Measurements from ENCODE around the gene SPACA5.
A peak's percentile ranks its signal among the peaks of the same experiment; 100 is the strongest.
"Not testable (repeated sequence)": the region's sequence is repeated elsewhere in the genome, so short reads cannot be mapped to it uniquely, and the experiment has no call there.

Gene SPACA5

DNA sequence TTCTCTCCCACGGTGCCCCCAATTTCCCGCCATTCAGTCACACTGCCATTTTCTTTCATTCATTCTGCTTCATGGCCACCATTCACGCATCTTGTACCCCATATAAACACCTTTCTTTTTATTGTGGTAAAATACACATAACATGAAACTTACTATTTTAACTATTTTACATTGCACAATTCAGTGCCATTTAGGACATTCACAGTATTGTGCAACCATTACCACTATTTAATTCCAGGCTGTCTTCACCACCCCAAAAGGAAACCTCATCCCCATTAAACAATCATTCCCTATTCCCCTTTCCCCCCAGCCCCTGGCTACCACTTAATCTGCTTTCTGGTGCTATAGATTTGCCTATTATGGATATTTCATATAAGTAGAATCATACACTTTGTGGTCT lies 15.9 kb downstream of the SPACA5 start:
- peaks cover 17% of the 10 kb centered on the region for H3K4me1 ChIP-seq (ENCODE audit: control insufficient read depth, low read length)
- no peaks in the 10 kb centered on the region for H3K27me3 ChIP-seq (ENCODE audit: control insufficient read depth, low read length)
- H4K20me1 ChIP-seq (ENCODE audit: control insufficient read depth, insufficient read depth, low read depth, low read length) = no peaks in the 10 kb centered on the region
- no peaks in the 10 kb centered on the region for H3K79me2 ChIP-seq (ENCODE audit: control insufficient read depth, low read length)
- H3K9me3 ChIP-seq (ENCODE audit: control insufficient read depth, insufficient read depth, low read length) = no peaks in the 10 kb centered on the region
- no peaks in the 10 kb centered on the region for H3F3A ChIP-seq (ENCODE audit: control insufficient read depth, insufficient read depth)
- TF ChIP-seq EZH2phosphoT487 (IDR thresholded peaks at IDR 0.05; ENCODE audit: borderline replicate concordance, low read length) = no peak
- TF ChIP-seq, protein P1, sequence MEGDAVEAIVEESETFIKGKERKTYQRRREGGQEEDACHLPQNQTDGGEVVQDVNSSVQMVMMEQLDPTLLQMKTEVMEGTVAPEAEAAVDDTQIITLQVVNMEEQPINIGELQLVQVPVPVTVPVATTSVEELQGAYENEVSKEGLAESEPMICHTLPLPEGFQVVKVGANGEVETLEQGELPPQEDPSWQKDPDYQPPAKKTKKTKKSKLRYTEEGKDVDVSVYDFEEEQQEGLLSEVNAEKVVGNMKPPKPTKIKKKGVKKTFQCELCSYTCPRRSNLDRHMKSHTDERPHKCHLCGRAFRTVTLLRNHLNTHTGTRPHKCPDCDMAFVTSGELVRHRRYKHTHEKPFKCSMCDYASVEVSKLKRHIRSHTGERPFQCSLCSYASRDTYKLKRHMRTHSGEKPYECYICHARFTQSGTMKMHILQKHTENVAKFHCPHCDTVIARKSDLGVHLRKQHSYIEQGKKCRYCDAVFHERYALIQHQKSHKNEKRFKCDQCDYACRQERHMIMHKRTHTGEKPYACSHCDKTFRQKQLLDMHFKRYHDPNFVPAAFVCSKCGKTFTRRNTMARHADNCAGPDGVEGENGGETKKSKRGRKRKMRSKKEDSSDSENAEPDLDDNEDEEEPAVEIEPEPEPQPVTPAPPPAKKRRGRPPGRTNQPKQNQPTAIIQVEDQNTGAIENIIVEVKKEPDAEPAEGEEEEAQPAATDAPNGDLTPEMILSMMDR (IDR thresholded peaks at IDR 0.05; ENCODE audit: low read depth, low read length, poor library complexity, severe bottlenecking) = no peak
- H3K4me2 ChIP-seq (ENCODE audit: low read length) = no peak overlapping the region
- no peaks in the 10 kb centered on the region for H3K36me3 ChIP-seq (ENCODE audit: control insufficient read depth, low read length)
- H3K27ac ChIP-seq (ENCODE audit: low read depth, low read length) = no peak overlapping the region
- H3K4me3 ChIP-seq (ENCODE audit: low read length) = no peak overlapping the region
- H3K9me2 ChIP-seq (replicated peaks; ENCODE audit: control insufficient read depth, low read length) = no peaks in the 10 kb centered on the region

DNA sequence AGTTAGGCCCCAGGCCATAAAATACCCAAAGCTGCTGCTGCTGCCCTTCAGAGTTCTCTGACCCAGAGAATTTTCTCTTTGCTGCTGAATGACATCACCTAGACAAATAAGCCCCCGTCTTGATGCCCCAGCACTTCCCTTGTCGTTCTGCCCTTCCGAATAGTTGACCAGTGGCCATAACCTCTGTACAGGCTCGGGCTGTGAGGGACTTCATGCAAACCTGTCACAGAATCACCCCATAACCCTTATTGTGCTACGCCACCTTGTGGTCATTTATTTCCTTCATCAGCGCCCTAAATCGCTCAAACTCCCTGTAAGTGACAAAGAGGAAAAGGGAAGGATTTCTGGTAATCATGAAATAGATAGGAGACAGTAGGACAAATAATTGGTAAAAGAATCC lies 18.8 kb downstream of the SPACA5 start:
- TF ChIP-seq, protein P1 (IDR thresholded peaks at IDR 0.05; ENCODE audit: low read depth, low read length, poor library complexity, severe bottlenecking) = peak; percentile 65
- TF ChIP-seq EZH2phosphoT487 (IDR thresholded peaks at IDR 0.05; ENCODE audit: borderline replicate concordance, low read length) = no peak
- H3F3A ChIP-seq (ENCODE audit: control insufficient read depth, insufficient read depth) = no peaks in the 10 kb centered on the region
- no peaks in the 10 kb centered on the region for H3K9me2 ChIP-seq (replicated peaks; ENCODE audit: control insufficient read depth, low read length)
- H3K4me3 ChIP-seq (ENCODE audit: low read length) = no peak overlapping the region
- no peaks in the 10 kb centered on the region for H3K27me3 ChIP-seq (ENCODE audit: control insufficient read depth, low read length)
- H3K36me3 ChIP-seq (ENCODE audit: control insufficient read depth, low read length) = no peaks in the 10 kb centered on the region
- H3K79me2 ChIP-seq (ENCODE audit: control insufficient read depth, low read length) = no peaks in the 10 kb centered on the region
- H3K4me2 ChIP-seq (ENCODE audit: low read length) = no peak overlapping the region
- no peaks in the 10 kb centered on the region for H4K20me1 ChIP-seq (ENCODE audit: control insufficient read depth, insufficient read depth, low read depth, low read length)
- H3K27ac ChIP-seq (ENCODE audit: low read depth, low read length) = no peak overlapping the region
- no peaks in the 10 kb centered on the region for H3K9me3 ChIP-seq (ENCODE audit: control insufficient read depth, insufficient read depth, low read length)
- H3K4me1 ChIP-seq (ENCODE audit: control insufficient read depth, low read length) = peaks cover 17% of the 10 kb centered on the region

DNA sequence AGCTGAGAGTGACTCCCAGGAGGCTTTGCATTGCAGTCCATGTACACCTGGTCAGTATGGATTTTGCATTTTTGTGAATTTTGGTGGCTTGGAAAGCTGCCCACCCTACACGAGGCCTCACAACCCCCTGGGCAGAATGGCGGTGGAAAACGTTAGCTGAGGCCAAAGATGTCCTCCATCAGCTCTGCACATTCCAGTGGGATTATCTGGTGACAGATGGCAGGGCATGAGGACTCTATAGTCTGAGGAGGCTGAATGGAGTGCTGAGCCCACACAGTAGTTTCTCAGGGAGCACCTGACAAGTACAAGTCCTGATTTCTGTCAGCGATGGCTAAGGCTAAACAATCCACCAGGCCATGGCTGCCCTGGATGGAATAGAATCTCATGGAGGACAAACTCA lies 20.8 kb downstream of the SPACA5 start:
- not testable (repeated sequence) for H3K27ac ChIP-seq (ENCODE audit: low read depth, low read length); H3K27me3 ChIP-seq (ENCODE audit: control insufficient read depth, low read length); H4K20me1 ChIP-seq (ENCODE audit: control insufficient read depth, insufficient read depth, low read depth, low read length); H3K9me3 ChIP-seq (ENCODE audit: control insufficient read depth, insufficient read depth, low read length); H3K9me2 ChIP-seq (replicated peaks; ENCODE audit: control insufficient read depth, low read length); H3K4me3 ChIP-seq (ENCODE audit: low read length); H3K36me3 ChIP-seq (ENCODE audit: control insufficient read depth, low read length); H3K4me2 ChIP-seq (ENCODE audit: low read length); H3K79me2 ChIP-seq (ENCODE audit: control insufficient read depth, low read length); H3F3A ChIP-seq (ENCODE audit: control insufficient read depth, insufficient read depth)
- peaks cover 11% of the 10 kb centered on the region for H3K4me1 ChIP-seq (ENCODE audit: control insufficient read depth, low read length)

DNA sequence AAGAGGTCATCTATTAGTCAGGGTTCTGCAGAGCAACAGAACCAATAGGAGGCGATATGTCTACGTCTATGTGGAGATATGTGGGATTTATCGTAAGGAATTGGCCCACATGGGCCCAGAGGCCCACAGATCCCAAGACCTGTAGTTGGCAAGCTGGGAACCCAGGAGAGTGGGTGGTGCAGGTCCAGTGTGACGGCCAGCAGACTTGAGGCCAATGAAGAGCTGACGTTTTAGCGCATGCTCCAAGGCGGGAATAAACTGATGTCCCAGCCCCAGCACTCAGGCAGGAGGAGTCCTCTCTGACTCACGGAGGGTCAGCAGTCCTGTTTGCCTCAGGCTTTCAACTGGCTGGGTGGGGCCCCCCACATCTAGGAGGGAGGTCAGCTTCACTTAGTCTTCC lies 21.3 kb downstream of the SPACA5 start:
- H4K20me1 ChIP-seq (ENCODE audit: control insufficient read depth, insufficient read depth, low read depth, low read length) = no peaks in the 10 kb centered on the region
- peaks cover 11% of the 10 kb centered on the region for H3K4me1 ChIP-seq (ENCODE audit: control insufficient read depth, low read length)
- no peaks in the 10 kb centered on the region for H3K36me3 ChIP-seq (ENCODE audit: control insufficient read depth, low read length)
- TF ChIP-seq, protein P1 (IDR thresholded peaks at IDR 0.05; ENCODE audit: low read depth, low read length, poor library complexity, severe bottlenecking) = no peak
- TF ChIP-seq EZH2phosphoT487 (IDR thresholded peaks at IDR 0.05; ENCODE audit: borderline replicate concordance, low read length) = no peak
- H3K9me2 ChIP-seq (replicated peaks; ENCODE audit: control insufficient read depth, low read length) = no peaks in the 10 kb centered on the region
- no peak overlapping the region for H3K27ac ChIP-seq (ENCODE audit: low read depth, low read length)
- H3K27me3 ChIP-seq (ENCODE audit: control insufficient read depth, low read length) = no peaks in the 10 kb centered on the region
- H3K4me2 ChIP-seq (ENCODE audit: low read length) = no peak overlapping the region
- no peak overlapping the region for H3K4me3 ChIP-seq (ENCODE audit: low read length)
- no peaks in the 10 kb centered on the region for H3K79me2 ChIP-seq (ENCODE audit: control insufficient read depth, low read length)
- no peaks in the 10 kb centered on the region for H3K9me3 ChIP-seq (ENCODE audit: control insufficient read depth, insufficient read depth, low read length)
- H3F3A ChIP-seq (ENCODE audit: control insufficient read depth, insufficient read depth) = no peaks in the 10 kb centered on the region

Data from DOHH2 (cell line).